Astrocyte (in vitro differentiated cells and primary cell): ENCODE results near the gene HOXA4. TPM values are rescaled to one million over a fixed set of nuclear protein-coding genes. Genes with fewer than 3 reads are reported as not detected.

Source experiments
- DNase-seq: peaks from one replicate; pipeline ENCODE4 v3.0.0-alpha.2; 2010; ENCODE audit warnings: low read depth
- FAIRE-seq: peaks from 2 replicates; lab custom pipeline; 2011; peaks lifted over from hg19 to GRCh38; lab: Jason Lieb, UNC
- H2AFZ ChIP-seq: 2 replicates; pipeline ENCODE4 v1.6.0; 2012; ENCODE audit warnings: low read depth, low read length, inconsistent platforms
- H3K27ac ChIP-seq: 2 replicates; pipeline ENCODE4 v1.5.1; 2011; ENCODE audit warnings: low read depth, low read length, inconsistent platforms
- H3K27me3 ChIP-seq: 2 replicates; pipeline ENCODE4 v1.6.0; 2011; ENCODE audit warnings: low read length, inconsistent platforms; ENCODE audit not compliant: insufficient read depth
- H3K36me3 ChIP-seq: 2 replicates; pipeline ENCODE4 v1.5.1; 2011; ENCODE audit warnings: low read length, inconsistent platforms; ENCODE audit not compliant: insufficient read depth
- H3K4me1 ChIP-seq: 2 replicates; pipeline ENCODE4 v1.5.1; 2011; ENCODE audit warnings: low read length, inconsistent platforms; ENCODE audit not compliant: insufficient read depth
- H3K4me2 ChIP-seq: 2 replicates; pipeline ENCODE4 v1.6.0; 2012; ENCODE audit warnings: low read length, inconsistent platforms
- H3K4me3 ChIP-seq: 2 replicates; pipeline ENCODE4 v1.5.1; 2011; ENCODE audit warnings: low read depth, mild to moderate bottlenecking, low read length, inconsistent platforms; ENCODE audit not compliant: insufficient read depth
- H3K79me2 ChIP-seq: 2 replicates; pipeline ENCODE4 v1.6.0; 2012; ENCODE audit warnings: mild to moderate bottlenecking, low read length, inconsistent platforms; ENCODE audit not compliant: insufficient read depth
- H3K9ac ChIP-seq: 2 replicates; pipeline ENCODE4 v1.6.0; 2012; ENCODE audit warnings: mild to moderate bottlenecking, low read length, inconsistent platforms
- H3K9me3 ChIP-seq: 2 replicates; pipeline ENCODE4 v1.5.1; 2012; ENCODE audit warnings: low read depth, mild to moderate bottlenecking, low read length, inconsistent platforms; ENCODE audit not compliant: insufficient read depth
- H4K20me1 ChIP-seq: 2 replicates; pipeline ENCODE4 v1.6.0; 2012; ENCODE audit warnings: low read length, inconsistent platforms; ENCODE audit not compliant: insufficient read depth
- H3K27ac Mint-ChIP-seq: one replicate; pipeline ENCODE4 v1.8.0; 2021; ENCODE audit warnings: mild to moderate bottlenecking, mixed read lengths; ENCODE audit not compliant: unreplicated experiment
- H3K27me3 Mint-ChIP-seq: one replicate; pipeline ENCODE4 v1.8.0; 2021; ENCODE audit warnings: low read depth, mixed read lengths; ENCODE audit not compliant: unreplicated experiment
- H3K36me3 Mint-ChIP-seq: one replicate; pipeline ENCODE4 v1.8.0; 2021; ENCODE audit warnings: low read depth, mixed read lengths; ENCODE audit not compliant: unreplicated experiment
- H3K4me1 Mint-ChIP-seq: one replicate; pipeline ENCODE4 v1.8.0; 2021; ENCODE audit warnings: low read depth, mixed read lengths; ENCODE audit not compliant: unreplicated experiment
- H3K4me3 Mint-ChIP-seq: one replicate; pipeline ENCODE4 v1.8.0; 2021; ENCODE audit warnings: mild to moderate bottlenecking, moderate library complexity, mixed read lengths; ENCODE audit not compliant: unreplicated experiment
- H3K9me3 Mint-ChIP-seq: one replicate; pipeline ENCODE4 v1.8.0; 2021; ENCODE audit warnings: mild to moderate bottlenecking, mixed read lengths; ENCODE audit not compliant: unreplicated experiment
- EZH2 ChIP-seq: IDR thresholded peaks from 2 replicates; pipeline ENCODE4 v1.6.1; 2012; ENCODE audit warnings: mild to moderate bottlenecking, low read length, inconsistent platforms; ENCODE audit not compliant: insufficient read depth
- total RNA-seq: library from RNA; stranded (reverse); gene quantifications from 2 replicates; pipeline ENCODE4 v1.2.1, GENCODE V29; 2021
- TF ChIP-seq, protein P1 (sequence below): IDR thresholded peaks from 2 replicates; pipeline ENCODE4 v1.5.1; 2011; ENCODE audit warnings: low read depth, mild to moderate bottlenecking, inconsistent platforms, low read length, moderate library complexity; ENCODE audit not compliant: insufficient read depth

Gene HOXA4
- total RNA-seq, 1 donor from 2014 or later: not detected

GRCh38 chr7:27133409-27134231 lies 3.1 kb upstream of the HOXA4 start:
- Histone ChIP-seq H3K36me3 (no peaks in the 10 kb centered on the region), H4K20me1 (no peaks in the 10 kb centered on the region), H3K79me2 (no peaks in the 10 kb centered on the region), H3K4me3 (no peak overlapping the region), H3K4me1 (peaks cover 6% of the 10 kb centered on the region), H3K9me3 (no peaks in the 10 kb centered on the region), H3K4me2 (peak overlapping the region; percentile 14), H3K27ac (peak overlapping the region; percentile 34), H3K9ac (no peak overlapping the region), H3K27me3 (peaks cover 82% of the 10 kb centered on the region), H2AFZ (no peak overlapping the region)
- H3K4me3 Mint-ChIP-seq: no peak overlapping the region
- no peak overlapping the region for H3K27ac Mint-ChIP-seq
- peaks cover 24% of the 10 kb centered on the region for H3K9me3 Mint-ChIP-seq
- peaks cover 88% of the 10 kb centered on the region for H3K27me3 Mint-ChIP-seq
- DNase-seq (peak; percentile 8), FAIRE-seq (no peak)
- H3K36me3 Mint-ChIP-seq: no peaks in the 10 kb centered on the region
- H3K4me1 Mint-ChIP-seq: no peaks in the 10 kb centered on the region
- TF ChIP-seq, protein P1, sequence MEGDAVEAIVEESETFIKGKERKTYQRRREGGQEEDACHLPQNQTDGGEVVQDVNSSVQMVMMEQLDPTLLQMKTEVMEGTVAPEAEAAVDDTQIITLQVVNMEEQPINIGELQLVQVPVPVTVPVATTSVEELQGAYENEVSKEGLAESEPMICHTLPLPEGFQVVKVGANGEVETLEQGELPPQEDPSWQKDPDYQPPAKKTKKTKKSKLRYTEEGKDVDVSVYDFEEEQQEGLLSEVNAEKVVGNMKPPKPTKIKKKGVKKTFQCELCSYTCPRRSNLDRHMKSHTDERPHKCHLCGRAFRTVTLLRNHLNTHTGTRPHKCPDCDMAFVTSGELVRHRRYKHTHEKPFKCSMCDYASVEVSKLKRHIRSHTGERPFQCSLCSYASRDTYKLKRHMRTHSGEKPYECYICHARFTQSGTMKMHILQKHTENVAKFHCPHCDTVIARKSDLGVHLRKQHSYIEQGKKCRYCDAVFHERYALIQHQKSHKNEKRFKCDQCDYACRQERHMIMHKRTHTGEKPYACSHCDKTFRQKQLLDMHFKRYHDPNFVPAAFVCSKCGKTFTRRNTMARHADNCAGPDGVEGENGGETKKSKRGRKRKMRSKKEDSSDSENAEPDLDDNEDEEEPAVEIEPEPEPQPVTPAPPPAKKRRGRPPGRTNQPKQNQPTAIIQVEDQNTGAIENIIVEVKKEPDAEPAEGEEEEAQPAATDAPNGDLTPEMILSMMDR: no peak
- no peak for TF ChIP-seq EZH2

GRCh38 chr7:27132978-27133377 lies 2.4 kb upstream of the HOXA4 start:
- Histone ChIP-seq H3K4me2 (no peak overlapping the region), H3K4me1 (peaks cover 6% of the 10 kb centered on the region), H3K36me3 (no peaks in the 10 kb centered on the region), H2AFZ (no peak overlapping the region), H3K27ac (no peak overlapping the region), H3K9me3 (no peaks in the 10 kb centered on the region), H3K9ac (no peak overlapping the region), H3K79me2 (no peaks in the 10 kb centered on the region), H4K20me1 (no peaks in the 10 kb centered on the region), H3K4me3 (no peak overlapping the region), H3K27me3 (peaks cover 82% of the 10 kb centered on the region)
- peaks cover 26% of the 10 kb centered on the region for H3K9me3 Mint-ChIP-seq
- no peaks in the 10 kb centered on the region for H3K4me1 Mint-ChIP-seq
- no peaks in the 10 kb centered on the region for H3K36me3 Mint-ChIP-seq
- no peak for TF ChIP-seq EZH2
- TF ChIP-seq, protein P1: no peak
- H3K27ac Mint-ChIP-seq: no peak overlapping the region
- no peak overlapping the region for H3K4me3 Mint-ChIP-seq
- FAIRE-seq: no peak
- H3K27me3 Mint-ChIP-seq: peaks cover 88% of the 10 kb centered on the region
- DNase-seq: no peak

- no peak overlapping the region for H3K27ac ChIP-seq
- DNase-seq: peak; percentile 17
- no peaks in the 10 kb centered on the region for H3K36me3 ChIP-seq
- peaks cover 6% of the 10 kb centered on the region for H3K4me1 ChIP-seq
- TF ChIP-seq, protein P1: no peak
- no peak for TF ChIP-seq EZH2
- no peaks in the 10 kb centered on the region for H3K36me3 Mint-ChIP-seq
- peaks cover 88% of the 10 kb centered on the region for H3K27me3 Mint-ChIP-seq
- H4K20me1 ChIP-seq: no peaks in the 10 kb centered on the region
- H3K9me3 Mint-ChIP-seq: peaks cover 27% of the 10 kb centered on the region
- no peak for FAIRE-seq
- H3K4me3 ChIP-seq: no peak overlapping the region
- H3K4me3 Mint-ChIP-seq: no peak overlapping the region
- no peak overlapping the region for H3K27ac Mint-ChIP-seq
- H3K79me2 ChIP-seq: no peaks in the 10 kb centered on the region
- H3K9ac ChIP-seq: no peak overlapping the region
- no peaks in the 10 kb centered on the region for H3K4me1 Mint-ChIP-seq
- no peak overlapping the region for H3K4me2 ChIP-seq
- no peak overlapping the region for H2AFZ ChIP-seq
- H3K27me3 ChIP-seq: peaks cover 82% of the 10 kb centered on the region
- H3K9me3 ChIP-seq: no peaks in the 10 kb centered on the region
These were observed 1.7 kb upstream of the HOXA4 start for GRCh38 chr7:27132214-27132613.
